GM18519 (cell line): ENCODE measurements around the gene PAK3.

Experiments
- ATAC-seq: cut with Tn5 transposase; IDR thresholded peaks from one replicate; pipeline ENCODE4 v1.9.1; 2021; ENCODE audit warnings: mild to moderate bottlenecking, moderate library complexity; ENCODE audit not compliant: unreplicated experiment, low FRiP score

Gene PAK3

GRCh38 chrX:111129921-111130320, 33.9 kb downstream of the PAK3 start:
- no peak for ATAC-seq

- no peak for ATAC-seq
Observed at GRCh38 chrX:111131572-111131971, 35.6 kb downstream of the PAK3 start.

GRCh38 chrX:111133389-111133788, 37.4 kb downstream of the PAK3 start:
- no peak for ATAC-seq

GRCh38 chrX:111145878-111146277, 49.9 kb downstream of the PAK3 start:
- no peak for ATAC-seq

- ATAC-seq: no peak
Observed at GRCh38 chrX:111151764-111152163, 55.8 kb downstream of the PAK3 start.

DNA sequence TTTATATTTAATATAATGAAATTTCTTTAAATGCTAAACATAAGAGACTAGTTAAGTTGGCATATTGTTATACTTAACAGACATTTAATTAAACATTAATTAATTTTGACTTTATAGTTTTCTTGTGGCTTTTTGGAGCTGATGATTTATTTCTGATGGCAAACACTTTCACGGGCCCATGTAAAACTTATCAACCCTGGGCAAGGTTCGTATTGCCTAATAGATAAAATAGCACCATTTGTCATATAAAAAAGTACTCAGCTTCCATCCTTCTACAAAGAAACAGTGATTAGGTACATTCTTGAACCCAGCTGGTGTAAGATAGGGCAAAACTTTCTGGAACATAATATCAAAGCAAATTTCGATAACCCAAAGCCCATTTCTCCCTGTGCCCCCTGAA, 63.2 kb downstream of the PAK3 start:
- ATAC-seq: no peak

DNA sequence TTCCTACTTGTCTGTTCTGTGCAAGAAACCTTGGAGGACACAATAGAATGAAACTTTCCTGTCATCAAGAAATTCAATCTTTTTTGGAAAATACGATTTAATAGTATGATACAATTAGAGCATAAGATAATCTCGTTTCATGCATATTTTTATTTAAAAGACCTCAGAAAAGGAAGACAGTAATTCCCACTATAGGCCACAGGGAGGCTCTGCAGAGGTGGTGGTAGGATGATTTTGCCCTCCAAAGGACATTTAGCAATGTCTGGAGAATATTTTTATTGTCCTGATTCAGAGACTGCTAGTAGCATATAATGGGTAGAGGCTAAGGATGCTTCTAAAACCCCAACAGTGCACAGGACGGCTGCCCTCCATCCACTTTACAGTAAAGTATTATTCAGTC, 68.7 kb downstream of the PAK3 start:
- ATAC-seq: no peak

DNA sequence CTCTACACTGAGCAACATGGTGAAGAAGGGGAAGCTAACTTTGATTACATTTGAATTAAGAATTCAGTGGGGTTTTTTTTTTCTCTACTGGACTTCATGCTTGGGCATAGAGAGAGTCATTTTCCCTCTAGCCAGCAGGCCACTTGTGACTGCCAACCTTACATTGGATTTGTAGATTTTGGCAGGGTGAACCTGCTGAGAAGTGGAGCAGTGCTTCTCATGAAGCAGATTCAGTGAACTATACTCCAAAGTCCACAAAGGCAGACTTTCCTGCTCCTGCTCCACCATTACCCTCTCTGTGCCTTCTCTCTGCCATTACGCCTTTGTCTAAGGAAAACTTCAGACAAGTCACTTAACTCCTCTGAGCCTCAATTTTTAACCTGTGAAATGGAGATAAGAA, 69.9 kb downstream of the PAK3 start:
- ATAC-seq: no peak

- ATAC-seq: no peak
Observed at GRCh38 chrX:111167334-111167733, 71.3 kb downstream of the PAK3 start.

DNA sequence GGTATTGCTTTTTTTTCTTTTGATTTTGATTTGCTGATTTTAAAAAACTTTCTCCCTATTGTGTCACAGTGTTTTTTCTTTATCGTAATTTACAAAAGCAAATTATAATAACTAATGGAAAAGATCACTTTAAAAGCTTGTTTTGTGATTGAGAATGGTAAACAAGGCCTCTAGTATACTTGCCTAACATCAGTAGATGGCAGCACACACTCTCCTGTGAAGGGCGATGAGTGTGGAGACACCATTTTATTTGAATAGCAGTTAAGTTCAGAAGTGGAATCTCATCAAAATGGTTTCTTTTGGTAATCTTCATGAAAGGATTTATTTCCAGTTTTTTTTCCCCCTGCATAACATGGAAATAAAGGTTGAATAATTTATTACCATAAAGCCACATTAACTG, 72.3 kb downstream of the PAK3 start:
- no peak for ATAC-seq

DNA sequence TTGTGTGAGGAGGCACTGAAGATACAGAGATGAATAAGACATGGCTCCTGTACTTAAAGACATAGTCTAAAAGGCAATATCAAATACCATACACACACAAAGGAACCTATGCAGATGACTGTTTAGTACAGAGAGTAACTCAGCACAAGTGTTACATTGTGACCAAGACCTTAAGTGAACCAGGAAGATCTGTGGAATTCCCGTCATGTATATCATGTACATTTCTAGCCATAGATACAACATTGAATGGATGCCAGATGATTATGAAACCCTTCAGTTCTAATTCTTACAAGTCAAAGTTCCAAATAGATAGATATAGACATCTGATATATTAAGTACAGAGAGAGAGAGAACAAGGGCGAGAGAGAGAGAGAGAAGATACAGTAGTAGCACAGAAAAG, 73.2 kb downstream of the PAK3 start:
- no peak for ATAC-seq

- ATAC-seq: no peak
Observed at GRCh38 chrX:111170017-111170416, 74.0 kb downstream of the PAK3 start.

GRCh38 chrX:111180750-111181240, 84.8 kb downstream of the PAK3 start:
- no peak for ATAC-seq

- ATAC-seq: no peak
Observed at GRCh38 chrX:111181951-111182350, 86.0 kb downstream of the PAK3 start.

DNA sequence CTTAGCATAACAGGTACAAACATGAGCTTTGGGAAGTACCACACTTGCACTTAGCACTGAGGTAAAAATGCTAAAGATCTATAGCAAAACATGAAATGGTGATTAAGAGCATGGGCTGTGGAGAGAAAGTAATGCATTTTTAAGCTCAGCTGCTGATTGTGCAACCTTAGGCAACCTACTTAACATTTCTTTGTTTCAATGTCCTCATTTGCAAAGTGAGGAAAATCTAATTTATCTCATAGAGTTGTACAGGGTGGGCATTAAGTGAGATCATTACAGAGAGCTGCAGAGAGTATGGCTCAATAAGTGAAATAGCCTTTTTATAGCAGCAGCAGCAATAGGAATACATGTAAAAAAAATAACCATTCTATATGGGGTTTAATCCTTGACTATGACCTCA, 87.0 kb downstream of the PAK3 start:
- no peak for ATAC-seq

- ATAC-seq: no peak
Observed at GRCh38 chrX:111191598-111191997, 95.6 kb downstream of the PAK3 start.

DNA sequence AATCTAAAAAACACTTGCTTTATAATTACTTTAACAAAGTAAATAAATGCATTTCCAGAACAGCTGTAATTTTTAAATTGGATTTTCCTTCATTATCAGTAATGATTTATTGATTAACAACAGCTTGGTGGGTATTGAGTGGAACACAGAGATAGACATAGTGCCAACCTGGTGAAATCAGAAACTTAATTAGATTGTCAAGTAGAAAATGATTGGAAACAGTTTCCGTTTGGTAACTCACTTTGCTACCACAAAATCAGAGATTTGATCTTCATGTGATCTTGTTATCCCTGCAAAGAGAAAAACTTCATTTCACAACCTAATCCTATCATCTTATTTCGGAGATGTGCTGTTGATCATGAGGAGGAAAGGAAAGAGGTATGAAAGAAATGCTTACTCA, 103.5 kb downstream of the PAK3 start:
- ATAC-seq: no peak

DNA sequence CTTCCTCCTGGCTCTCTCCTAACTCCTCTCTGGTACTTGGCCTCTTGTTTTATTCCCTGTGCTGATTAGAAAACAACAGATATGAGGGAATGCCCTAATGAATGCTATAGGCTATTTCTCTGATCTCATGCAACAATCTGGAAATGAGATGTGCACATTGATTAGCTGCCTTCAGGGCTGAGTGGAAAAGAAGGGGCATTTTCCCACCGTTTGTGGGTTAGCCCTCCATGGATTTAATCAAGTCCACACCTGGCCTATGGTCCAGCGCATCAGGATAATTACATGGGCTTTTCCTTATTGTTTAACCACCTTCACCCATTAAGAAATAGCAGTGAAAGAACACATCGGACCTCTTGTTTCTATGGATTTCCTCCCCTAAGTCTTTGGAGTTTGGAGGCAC, 104.3 kb downstream of the PAK3 start:
- ATAC-seq: no peak

DNA sequence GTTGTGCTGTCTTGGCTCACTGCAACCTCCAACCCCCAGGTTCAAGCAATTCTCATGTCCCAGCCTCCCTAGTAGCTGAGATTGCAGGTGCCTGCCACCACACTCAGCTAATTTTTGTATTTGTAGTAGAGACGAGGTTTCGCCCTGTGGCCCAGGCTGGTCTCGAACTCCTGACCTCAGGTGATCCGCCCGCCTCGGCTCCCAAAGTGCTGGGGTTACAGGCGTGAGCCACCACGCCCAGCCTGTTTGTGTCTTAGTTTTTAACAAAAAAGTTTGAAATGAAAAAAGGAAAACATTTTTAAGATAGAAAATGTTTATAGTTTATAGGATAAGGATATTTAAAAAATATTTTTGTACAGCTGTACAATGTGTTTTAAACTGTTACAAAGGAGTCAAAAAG, 111.9 kb downstream of the PAK3 start:
- no peak for ATAC-seq

GRCh38 chrX:111216293-111216801, 120.4 kb downstream of the PAK3 start:
- ATAC-seq: no peak

GRCh38 chrX:111244235-111244750, 148.3 kb downstream of the PAK3 start:
- no peak for ATAC-seq

GRCh38 chrX:111254896-111255693, 159.1 kb downstream of the PAK3 start:
- ATAC-seq: no peak
